ENCODE data around the gene CTNND1. TPM values are rescaled to one million over a fixed set of nuclear protein-coding genes. Genes with fewer than 3 reads are reported as not detected.

CTNND1 gene, protein sequence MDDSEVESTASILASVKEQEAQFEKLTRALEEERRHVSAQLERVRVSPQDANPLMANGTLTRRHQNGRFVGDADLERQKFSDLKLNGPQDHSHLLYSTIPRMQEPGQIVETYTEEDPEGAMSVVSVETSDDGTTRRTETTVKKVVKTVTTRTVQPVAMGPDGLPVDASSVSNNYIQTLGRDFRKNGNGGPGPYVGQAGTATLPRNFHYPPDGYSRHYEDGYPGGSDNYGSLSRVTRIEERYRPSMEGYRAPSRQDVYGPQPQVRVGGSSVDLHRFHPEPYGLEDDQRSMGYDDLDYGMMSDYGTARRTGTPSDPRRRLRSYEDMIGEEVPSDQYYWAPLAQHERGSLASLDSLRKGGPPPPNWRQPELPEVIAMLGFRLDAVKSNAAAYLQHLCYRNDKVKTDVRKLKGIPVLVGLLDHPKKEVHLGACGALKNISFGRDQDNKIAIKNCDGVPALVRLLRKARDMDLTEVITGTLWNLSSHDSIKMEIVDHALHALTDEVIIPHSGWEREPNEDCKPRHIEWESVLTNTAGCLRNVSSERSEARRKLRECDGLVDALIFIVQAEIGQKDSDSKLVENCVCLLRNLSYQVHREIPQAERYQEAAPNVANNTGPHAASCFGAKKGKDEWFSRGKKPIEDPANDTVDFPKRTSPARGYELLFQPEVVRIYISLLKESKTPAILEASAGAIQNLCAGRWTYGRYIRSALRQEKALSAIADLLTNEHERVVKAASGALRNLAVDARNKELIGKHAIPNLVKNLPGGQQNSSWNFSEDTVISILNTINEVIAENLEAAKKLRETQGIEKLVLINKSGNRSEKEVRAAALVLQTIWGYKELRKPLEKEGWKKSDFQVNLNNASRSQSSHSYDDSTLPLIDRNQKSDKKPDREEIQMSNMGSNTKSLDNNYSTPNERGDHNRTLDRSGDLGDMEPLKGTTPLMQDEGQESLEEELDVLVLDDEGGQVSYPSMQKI
- polyA plus RNA-seq (2013), result 146 and 148 TPM in 2 replicates

DNA sequence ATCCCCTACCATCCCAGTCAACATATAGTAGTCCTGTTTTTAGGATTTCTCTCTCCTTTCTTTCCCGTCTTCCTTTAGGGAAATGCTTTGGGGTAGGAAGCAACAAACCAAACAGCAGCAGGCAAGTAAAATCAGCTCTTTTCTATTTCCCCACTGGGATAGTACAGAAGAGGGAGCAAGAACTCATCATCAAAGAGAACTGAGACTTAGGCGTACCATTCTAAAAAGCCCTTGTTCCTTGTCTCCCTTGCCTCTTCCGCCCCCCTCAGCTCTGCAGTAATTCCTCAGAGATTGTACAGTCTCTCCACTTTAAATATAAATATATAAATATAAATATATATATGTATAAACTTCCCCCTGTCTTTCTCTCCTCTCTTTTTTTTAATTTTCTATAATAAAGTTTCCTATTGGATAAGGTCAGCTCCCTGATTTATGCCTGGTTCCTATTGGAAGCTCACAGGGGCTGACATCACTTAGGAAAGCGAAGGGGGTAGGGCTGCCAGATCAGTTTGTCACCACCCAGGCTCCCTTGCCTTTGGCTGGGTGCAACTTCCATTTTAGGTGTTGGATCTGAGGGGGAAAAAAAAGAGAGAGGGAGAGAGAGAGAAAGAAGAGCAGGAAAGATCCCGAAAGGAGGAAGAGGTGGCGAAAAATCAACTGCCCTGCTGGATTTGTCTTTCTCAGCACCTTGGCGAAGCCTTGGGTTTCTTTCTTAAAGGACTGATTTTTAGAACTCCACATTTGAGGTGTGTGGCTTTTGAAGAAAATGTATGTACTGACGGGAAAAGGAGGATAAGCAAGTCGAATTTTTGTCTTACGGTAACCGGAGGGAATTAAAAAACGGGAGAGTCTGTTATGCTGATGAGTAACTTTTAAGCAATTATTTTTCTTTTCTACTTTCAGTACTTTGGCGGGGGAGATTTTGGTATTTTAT, at the start of gene CTNND1:
CTNND1 (plus strand) TSS at position 502 of the 934 bp plus-strand sequence. CDS start 29,677 bp downstream, outside the sequence.
- Histone ChIP-seq H3K4me3 (ENCODE audit: low read depth, low read length) (peak within 1 kb of the TSS; percentile 75), H3K27ac (ENCODE audit: low read depth, low read length) (peak within 1 kb of the TSS; percentile 99), H2AK5ac (ENCODE audit: low read length) (no peak within 1 kb of the TSS), H2BK12ac (ENCODE audit: low read length) (no peak within 1 kb of the TSS), H3K18ac (ENCODE audit: low read length) (no peak within 1 kb of the TSS), H3K4me1 (ENCODE audit: control insufficient read depth in 1 of 2, insufficient read depth in 2 of 2, low read length in 2 of 2) (peaks cover 4 to 5% of the 10 kb centered on the region in 2 experiments), H2BK120ac (ENCODE audit: insufficient read depth, low read length, poor library complexity) (peak within 1 kb of the TSS; percentile 79), H3K4ac (ENCODE audit: low read depth, low read length) (peak within 1 kb of the TSS; percentile 99), H3K23ac (ENCODE audit: low read length) (no peak within 1 kb of the TSS), H3K9me3 (ENCODE audit: insufficient read depth, low read depth, low read length) (no peaks in the 10 kb centered on the region), H3K36me3 (ENCODE audit: control insufficient read depth in 1 of 2, insufficient read depth in 2 of 2, low read length in 2 of 2) (peaks cover 0 to 5% of the 10 kb centered on the region in 2 experiments), H3K27me3 (ENCODE audit: insufficient read depth, low read length) (no peaks in the 10 kb centered on the region), H3K9ac (ENCODE audit: low read length) (peak within 1 kb of the TSS; percentile 99), H4K91ac (ENCODE audit: low read depth, low read length) (peak within 1 kb of the TSS; percentile 83), H2AFZ (ENCODE audit: insufficient read depth, low read length, poor library complexity) (no peak within 1 kb of the TSS), H4K8ac (ENCODE audit: low read depth, low read length) (peak within 1 kb of the TSS; percentile 78), H4K12ac (ENCODE audit: low read depth, low read length) (peak within 1 kb of the TSS; percentile 59), H3K4me2 (ENCODE audit: low read length) (peak within 1 kb of the TSS; percentile 66), H3K79me1 (ENCODE audit: low read length) (peaks cover 6% of the 10 kb centered on the region), H2BK5ac (ENCODE audit: low read depth, low read length, poor library complexity) (peak within 1 kb of the TSS; percentile 80), H3K14ac (ENCODE audit: low read length) (peak within 1 kb of the TSS; percentile 53), H3K79me2 (ENCODE audit: control insufficient read depth, insufficient read depth, low read length, poor library complexity) (peaks cover 17% of the 10 kb centered on the region)
- no CpG with 5 or more reads among the region's 13 CpGs for WGBS (ENCODE audit: extremely low coverage, insufficient coverage, insufficient read length)
- peak; percentile 92 to 96 for DNase-seq

GRCh38 chr11:57712256-57713150, 49.1 kb upstream of the CTNND1 start, which contains the start of gene TMX2:
Gene TMX2 (plus strand): TSS chr11:57712593. CDS start chr11:57712619, 26 bp downstream.
- Histone ChIP-seq H3K27ac (ENCODE audit: low read depth, low read length) (peak within 1 kb of the TSS; percentile 86), H3K18ac (ENCODE audit: low read length) (peak within 1 kb of the TSS; percentile 95), H2AK5ac (ENCODE audit: low read length) (peak within 1 kb of the TSS; percentile 98), H3K4ac (ENCODE audit: low read depth, low read length) (peak within 1 kb of the TSS; percentile 76), H3K27me3 (ENCODE audit: insufficient read depth, low read length) (no peaks in the 10 kb centered on the region), H4K8ac (ENCODE audit: low read depth, low read length) (peak within 1 kb of the TSS; percentile 100), H4K91ac (ENCODE audit: low read depth, low read length) (peak within 1 kb of the TSS; percentile 98), H3K23ac (ENCODE audit: low read length) (no peak within 1 kb of the TSS), H2BK5ac (ENCODE audit: low read depth, low read length, poor library complexity) (peak within 1 kb of the TSS; percentile 83), H3K4me1 (ENCODE audit: control insufficient read depth in 1 of 2, insufficient read depth in 2 of 2, low read length in 2 of 2) (peaks cover 0 to 8% of the 10 kb centered on the region in 2 experiments), H3K9ac (ENCODE audit: low read length) (peak within 1 kb of the TSS; percentile 99), H3K79me1 (ENCODE audit: low read length) (peaks cover 7% of the 10 kb centered on the region), H2BK120ac (ENCODE audit: insufficient read depth, low read length, poor library complexity) (peak within 1 kb of the TSS; percentile 96), H3K36me3 (ENCODE audit: control insufficient read depth in 1 of 2, insufficient read depth in 2 of 2, low read length in 2 of 2) (peaks cover 0 to 2% of the 10 kb centered on the region in 2 experiments), H3K9me3 (ENCODE audit: insufficient read depth, low read depth, low read length) (peaks cover 2% of the 10 kb centered on the region), H4K12ac (ENCODE audit: low read depth, low read length) (peak within 1 kb of the TSS; percentile 100), H2BK12ac (ENCODE audit: low read length) (no peak within 1 kb of the TSS), H3K14ac (ENCODE audit: low read length) (peak within 1 kb of the TSS; percentile 98), H3K4me3 (ENCODE audit: low read depth, low read length) (peak within 1 kb of the TSS; percentile 100), H3K4me2 (ENCODE audit: low read length) (peak within 1 kb of the TSS; percentile 86), H3K79me2 (ENCODE audit: control insufficient read depth, insufficient read depth, low read length, poor library complexity) (peaks cover 11% of the 10 kb centered on the region), H2AFZ (ENCODE audit: insufficient read depth, low read length, poor library complexity) (peak within 1 kb of the TSS; percentile 96)
- peak; percentile 96 to 99 for DNase-seq
- WGBS (ENCODE audit: extremely low coverage, insufficient coverage, insufficient read length), result no CpG with 5 or more reads among the region's 53 CpGs

- peaks cover 5 to 6% of the 10 kb centered on the region in 2 experiments for H3K36me3 ChIP-seq (ENCODE audit: control insufficient read depth in 1 of 2, insufficient read depth in 2 of 2, low read length in 2 of 2)
- peaks cover 2% of the 10 kb centered on the region for H3K9me3 ChIP-seq (ENCODE audit: insufficient read depth, low read depth, low read length)
- H3K4ac ChIP-seq (ENCODE audit: low read depth, low read length), result peak overlapping the region; percentile 76
- DNase-seq, result no peak
- H4K12ac ChIP-seq (ENCODE audit: low read depth, low read length), result no peak overlapping the region
- peaks cover 0 to 8% of the 10 kb centered on the region in 2 experiments for H3K4me1 ChIP-seq (ENCODE audit: control insufficient read depth in 1 of 2, insufficient read depth in 2 of 2, low read length in 2 of 2)
- H2BK5ac ChIP-seq (ENCODE audit: low read depth, low read length, poor library complexity), result no peak overlapping the region
- H3K9ac ChIP-seq (ENCODE audit: low read length), result no peak overlapping the region
- H2BK120ac ChIP-seq (ENCODE audit: insufficient read depth, low read length, poor library complexity), result no peak overlapping the region
- WGBS (ENCODE audit: extremely low coverage, insufficient coverage, insufficient read length), result no CpG with 5 or more reads among the region's 2 CpGs
- no peak overlapping the region for H3K18ac ChIP-seq (ENCODE audit: low read length)
- no peaks in the 10 kb centered on the region for H3K27me3 ChIP-seq (ENCODE audit: insufficient read depth, low read length)
- no peak overlapping the region for H3K14ac ChIP-seq (ENCODE audit: low read length)
- H3K79me1 ChIP-seq (ENCODE audit: low read length), result peaks cover 7% of the 10 kb centered on the region
- H4K91ac ChIP-seq (ENCODE audit: low read depth, low read length), result no peak overlapping the region
- H3K79me2 ChIP-seq (ENCODE audit: control insufficient read depth, insufficient read depth, low read length, poor library complexity), result peaks cover 11% of the 10 kb centered on the region
- H4K8ac ChIP-seq (ENCODE audit: low read depth, low read length), result no peak overlapping the region
- H2AFZ ChIP-seq (ENCODE audit: insufficient read depth, low read length, poor library complexity), result no peak overlapping the region
- H2BK12ac ChIP-seq (ENCODE audit: low read length), result no peak overlapping the region
- H3K27ac ChIP-seq (ENCODE audit: low read depth, low read length), result no peak overlapping the region
- no peak overlapping the region for H3K23ac ChIP-seq (ENCODE audit: low read length)
- no peak overlapping the region for H2AK5ac ChIP-seq (ENCODE audit: low read length)
- H3K4me2 ChIP-seq (ENCODE audit: low read length), result peak overlapping the region; percentile 63
- no peak overlapping the region for H3K4me3 ChIP-seq (ENCODE audit: low read depth, low read length)
These were observed 47.8 kb upstream of the CTNND1 start for GRCh38 chr11:57713835-57714234.

All from trophoblast cell (in vitro differentiated cells and primary cell).